HG03159 (cell line): ENCODE data around the gene LDLRAD3.

Source experiments
- ATAC-seq: cut with Tn5 transposase; IDR thresholded peaks from one replicate; pipeline ENCODE4 v1.9.1; 2021; ENCODE audit warnings: mild to moderate bottlenecking, moderate library complexity; ENCODE audit not compliant: unreplicated experiment

LDLRAD3 gene

GRCh38 chr11:35954205-35954604 lies 10.3 kb downstream of the LDLRAD3 start:
- no peak for ATAC-seq

- ATAC-seq: no peak
These were observed 11.8 kb downstream of the LDLRAD3 start for GRCh38 chr11:35955636-35956035.

- no peak for ATAC-seq
These were observed 18.7 kb downstream of the LDLRAD3 start for GRCh38 chr11:35962369-35963138.

- no peak for ATAC-seq
These were observed 20.0 kb downstream of the LDLRAD3 start for GRCh38 chr11:35963911-35964310.

- ATAC-seq: no peak
These were observed 21.0 kb downstream of the LDLRAD3 start for GRCh38 chr11:35964841-35965240.

- no peak for ATAC-seq
These were observed 23.2 kb downstream of the LDLRAD3 start for GRCh38 chr11:35967042-35967441.

GRCh38 chr11:35968386-35969088 lies 24.7 kb downstream of the LDLRAD3 start:
- no peak for ATAC-seq

GRCh38 chr11:35969089-35970042 lies 25.5 kb downstream of the LDLRAD3 start:
- no peak for ATAC-seq

- no peak for ATAC-seq
These were observed 26.6 kb downstream of the LDLRAD3 start for GRCh38 chr11:35970445-35970844.

GRCh38 chr11:35971841-35972422 lies 28.1 kb downstream of the LDLRAD3 start:
- ATAC-seq: no peak

- ATAC-seq: no peak
These were observed 31.2 kb downstream of the LDLRAD3 start for GRCh38 chr11:35974882-35975589.

GRCh38 chr11:35976434-35976833 lies 32.6 kb downstream of the LDLRAD3 start:
- no peak for ATAC-seq

GRCh38 chr11:35978183-35978582 lies 34.3 kb downstream of the LDLRAD3 start:
- no peak for ATAC-seq

- ATAC-seq: no peak
These were observed 35.0 kb downstream of the LDLRAD3 start for GRCh38 chr11:35978891-35979290.

- ATAC-seq: no peak
These were observed 37.0 kb downstream of the LDLRAD3 start for GRCh38 chr11:35980686-35981390.

GRCh38 chr11:35981581-35981980 lies 37.7 kb downstream of the LDLRAD3 start:
- no peak for ATAC-seq

GRCh38 chr11:35982061-35982460 lies 38.2 kb downstream of the LDLRAD3 start:
- ATAC-seq: no peak

GRCh38 chr11:35983981-35984380 lies 40.1 kb downstream of the LDLRAD3 start:
- ATAC-seq: no peak

- no peak for ATAC-seq
These were observed 43.1 kb downstream of the LDLRAD3 start for GRCh38 chr11:35986947-35987346.

GRCh38 chr11:35990170-35990569 lies 46.3 kb downstream of the LDLRAD3 start:
- ATAC-seq: no peak
